Gastrocnemius medialis (tissue), 4 donors: ENCODE results near the gene ZNF425. TPM values are rescaled to one million over a fixed set of nuclear protein-coding genes. Genes with fewer than 3 reads are reported as not detected.

Source experiments
- ATAC-seq, 2 donors: fragments of 150-250 bp; one replicate each; pipeline ENCODE4 v1.9.1; 2016
- DNase-seq, 2 donors: peaks; one replicate each; pipeline ENCODE4 v3.0.0-alpha.2; 2019
- H3K27ac ChIP-seq, 4 donors: fragments of 200-600 bp; sonication (generic); 1 replicate in 1 of 4; 2 replicates in 3 of 4; pipeline ENCODE4 v1.5.1; 2016 to 2018; ENCODE audit warnings: mild to moderate bottlenecking in 2 of 4, moderate library complexity in 1 of 4
- H3K27me3 ChIP-seq, 3 donors: fragments of 200-600 bp; sonication (generic) in 2 of 3; 1 replicate in 1 of 3; 2 replicates in 2 of 3; pipeline versions ENCODE4 v1.5.1 to v1.6.0; 2016 to 2019; ENCODE audit warnings: mild to moderate bottlenecking in 1 of 3, moderate library complexity in 1 of 3
- H3K36me3 ChIP-seq, 2 donors: fragments of 200-600 bp; sonication (generic) in 1 of 2; one replicate each; pipeline ENCODE4 v1.5.1; 2017 to 2018
- H3K4me1 ChIP-seq, 2 donors: fragments of 200-600 bp; sonication (generic) in 1 of 2; one replicate each; pipeline ENCODE4 v1.5.1; 2016 to 2017; ENCODE audit warnings: mild to moderate bottlenecking in 2 of 2
- H3K4me3 ChIP-seq, 4 donors: fragments of 200-600 bp; sonication (generic) in 3 of 4; 1 replicate in 1 of 4; 2 replicates in 3 of 4; pipeline ENCODE4 v1.5.1; 2016 to 2019; ENCODE audit warnings: mild to moderate bottlenecking in 2 of 4
- H3K9me3 ChIP-seq, 3 donors: fragments of 200-600 bp; sonication (generic) in 2 of 3; 1 replicate in 1 of 3; 2 replicates in 2 of 3; pipeline ENCODE4 v1.5.1; 2016 to 2019
- POLR2A ChIP-seq, 2 donors: fragments of 450-650 bp; IDR thresholded peaks; one replicate each; pipeline ENCODE4 v1.6.1; 2017; ENCODE audit warnings: antibody characterized with exemption in 2 of 2, mild to moderate bottlenecking in 2 of 2, moderate library complexity in 2 of 2
- in situ Hi-C, 4 donors: fragments of 200-750 bp; cut with MboI; loops; one replicate each; pipeline versions ENCODE4 v1.15.0 to v1.8.0; 2017; ENCODE audit warnings: low sequenced_read_pairs in 4 of 4
- intact Hi-C: fragments of 100-400 bp; cut with DNase I; formaldehyde crosslinking; loops from one replicate; pipeline ENCODE4 v1.15.1; 2023; ENCODE audit warnings: low total_unique reads
- total RNA-seq, 4 donors: library from RNA; depleted of rRNA; stranded (reverse); fragments of >200 nt; gene quantifications; one replicate each; pipeline versions ENCODE4 v1.1.0 to v1.2.3, GENCODE V29; 2016
- TF ChIP-seq, protein P1 (sequence below), 5 experiments: fragments of 450-650 bp in 3 of 5; fragments of 200-600 bp in 2 of 5; sonication (generic) in 2 of 5; IDR thresholded peaks in 4 of 5; conservative IDR thresholded peaks in 1 of 5; 1 replicate in 4 of 5; 2 replicates in 1 of 5; pipeline ENCODE4 v1.5.1; 2016 to 2019; ENCODE audit warnings: antibody characterized with exemption in 5 of 5, mild to moderate bottlenecking in 3 of 5, moderate library complexity in 3 of 5

ZNF425 gene
- total RNA-seq, 4 donors from 2014 or later, result 1.2 to 3.2 (median 1.5) TPM

- DNase-seq, result no peak
- Histone ChIP-seq H3K4me3 (no peak overlapping the region), H3K27me3 (no peaks in the 10 kb centered on the region), H3K9me3 (no peaks in the 10 kb centered on the region), H3K27ac (no peak overlapping the region), H3K4me1 (no peaks in the 10 kb centered on the region), H3K36me3 (no peaks in the 10 kb centered on the region)
- ATAC-seq, result no peak
- TF ChIP-seq, protein P1, sequence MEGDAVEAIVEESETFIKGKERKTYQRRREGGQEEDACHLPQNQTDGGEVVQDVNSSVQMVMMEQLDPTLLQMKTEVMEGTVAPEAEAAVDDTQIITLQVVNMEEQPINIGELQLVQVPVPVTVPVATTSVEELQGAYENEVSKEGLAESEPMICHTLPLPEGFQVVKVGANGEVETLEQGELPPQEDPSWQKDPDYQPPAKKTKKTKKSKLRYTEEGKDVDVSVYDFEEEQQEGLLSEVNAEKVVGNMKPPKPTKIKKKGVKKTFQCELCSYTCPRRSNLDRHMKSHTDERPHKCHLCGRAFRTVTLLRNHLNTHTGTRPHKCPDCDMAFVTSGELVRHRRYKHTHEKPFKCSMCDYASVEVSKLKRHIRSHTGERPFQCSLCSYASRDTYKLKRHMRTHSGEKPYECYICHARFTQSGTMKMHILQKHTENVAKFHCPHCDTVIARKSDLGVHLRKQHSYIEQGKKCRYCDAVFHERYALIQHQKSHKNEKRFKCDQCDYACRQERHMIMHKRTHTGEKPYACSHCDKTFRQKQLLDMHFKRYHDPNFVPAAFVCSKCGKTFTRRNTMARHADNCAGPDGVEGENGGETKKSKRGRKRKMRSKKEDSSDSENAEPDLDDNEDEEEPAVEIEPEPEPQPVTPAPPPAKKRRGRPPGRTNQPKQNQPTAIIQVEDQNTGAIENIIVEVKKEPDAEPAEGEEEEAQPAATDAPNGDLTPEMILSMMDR (IDR thresholded peaks at IDR 0.05 in 4 of 5, conservative IDR thresholded peaks at IDR 0.05 in 1 of 5), result no peak
- no peak for TF ChIP-seq POLR2A (IDR thresholded peaks at IDR 0.05)
- in situ Hi-C loops (no loop called here), intact Hi-C loops (no loop called here)
Observed at GRCh38 chr7:149140831-149141230, 14.7 kb upstream of the ZNF425 start.

- in situ Hi-C loops (no loop called here), intact Hi-C loops (no loop called here)
- TF ChIP-seq POLR2A (IDR thresholded peaks at IDR 0.05), result no peak
- TF ChIP-seq, protein P1 (IDR thresholded peaks at IDR 0.05 in 4 of 5, conservative IDR thresholded peaks at IDR 0.05 in 1 of 5), result no peak
- no peak overlapping the region for H3K27ac ChIP-seq
- no peaks in the 10 kb centered on the region for H3K36me3 ChIP-seq
- H3K27me3 ChIP-seq, result no peaks in the 10 kb centered on the region
- DNase-seq (no peak), ATAC-seq (no peak)
- H3K4me3 ChIP-seq, result no peak overlapping the region
- H3K4me1 ChIP-seq, result no peaks in the 10 kb centered on the region
- H3K9me3 ChIP-seq, result no peaks in the 10 kb centered on the region
Observed at GRCh38 chr7:149136118-149136517, 10.0 kb upstream of the ZNF425 start.

GRCh38 chr7:149133028-149133710, 7.0 kb upstream of the ZNF425 start:
- Histone ChIP-seq H3K4me3 (no peak overlapping the region), H3K36me3 (no peaks in the 10 kb centered on the region), H3K4me1 (no peaks in the 10 kb centered on the region), H3K27me3 (no peaks in the 10 kb centered on the region), H3K27ac (no peak overlapping the region), H3K9me3 (no peaks in the 10 kb centered on the region)
- intact Hi-C loops (no loop called here), in situ Hi-C loops (no loop called here)
- DNase-seq, result no peak
- no peak for ATAC-seq
- TF ChIP-seq POLR2A (IDR thresholded peaks at IDR 0.05), result no peak
- TF ChIP-seq, protein P1 (IDR thresholded peaks at IDR 0.05 in 4 of 5, conservative IDR thresholded peaks at IDR 0.05 in 1 of 5), result no peak

DNA sequence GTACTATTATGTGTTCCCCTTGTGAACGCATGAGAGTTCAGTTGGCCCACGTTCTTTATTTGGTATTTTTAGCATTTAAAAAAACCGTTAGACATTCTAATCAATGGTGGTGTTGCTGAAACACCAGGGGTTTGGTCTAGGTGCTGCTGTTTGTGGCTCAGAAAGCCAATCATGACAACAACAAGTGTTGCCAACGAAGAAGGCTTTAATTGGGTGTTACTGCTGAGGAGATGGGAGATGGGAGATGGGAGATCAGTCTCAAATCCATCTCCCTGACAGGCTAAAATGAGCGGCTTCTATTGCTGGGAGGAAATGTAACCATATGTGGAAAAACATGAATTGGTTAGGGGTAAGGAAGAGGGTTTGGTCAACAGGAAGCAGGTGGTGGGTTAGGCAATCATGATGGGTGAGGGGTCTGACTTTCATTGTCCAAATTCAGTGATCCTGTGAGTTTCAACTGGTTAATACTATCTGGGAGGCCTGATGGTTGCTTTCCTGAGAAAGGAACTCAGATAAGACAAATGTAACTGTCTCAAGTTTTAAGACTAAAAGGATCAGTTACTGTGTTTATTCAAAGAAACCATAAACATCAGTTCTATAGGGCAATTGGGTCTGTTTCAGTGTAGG, 4.6 kb upstream of the ZNF425 start:
- no peaks in the 10 kb centered on the region for H3K36me3 ChIP-seq
- H3K4me1 ChIP-seq, result no peaks in the 10 kb centered on the region
- ATAC-seq (no peak), DNase-seq (no peak)
- H3K27ac ChIP-seq, result no peak overlapping the region
- intact Hi-C loops (no loop called here), in situ Hi-C loops (no loop called here)
- no peaks in the 10 kb centered on the region for H3K27me3 ChIP-seq
- H3K4me3 ChIP-seq, result no peak overlapping the region
- TF ChIP-seq, protein P1 (IDR thresholded peaks at IDR 0.05 in 4 of 5, conservative IDR thresholded peaks at IDR 0.05 in 1 of 5), result no peak
- no peak for TF ChIP-seq POLR2A (IDR thresholded peaks at IDR 0.05)
- no peaks in the 10 kb centered on the region for H3K9me3 ChIP-seq
